Astrocyte (in vitro differentiated cells and primary cell): ENCODE measurements around the gene CRYBG2. TPM values are rescaled to one million over a fixed set of nuclear protein-coding genes. Genes with fewer than 3 reads are reported as not detected.

ENCODE experiments used
- DNase-seq: peaks from one replicate; pipeline ENCODE4 v3.0.0-alpha.2; 2010; ENCODE audit warnings: low read depth
- FAIRE-seq: peaks from 2 replicates; lab custom pipeline; 2011; peaks lifted over from hg19 to GRCh38; lab: Jason Lieb, UNC
- H2AFZ ChIP-seq: 2 replicates; pipeline ENCODE4 v1.6.0; 2012; ENCODE audit warnings: low read depth, low read length, inconsistent platforms
- H3K27ac ChIP-seq: 2 replicates; pipeline ENCODE4 v1.5.1; 2011; ENCODE audit warnings: low read depth, low read length, inconsistent platforms
- H3K27me3 ChIP-seq: 2 replicates; pipeline ENCODE4 v1.6.0; 2011; ENCODE audit warnings: low read length, inconsistent platforms; ENCODE audit not compliant: insufficient read depth
- H3K36me3 ChIP-seq: 2 replicates; pipeline ENCODE4 v1.5.1; 2011; ENCODE audit warnings: low read length, inconsistent platforms; ENCODE audit not compliant: insufficient read depth
- H3K4me1 ChIP-seq: 2 replicates; pipeline ENCODE4 v1.5.1; 2011; ENCODE audit warnings: low read length, inconsistent platforms; ENCODE audit not compliant: insufficient read depth
- H3K4me2 ChIP-seq: 2 replicates; pipeline ENCODE4 v1.6.0; 2012; ENCODE audit warnings: low read length, inconsistent platforms
- H3K4me3 ChIP-seq: 2 replicates; pipeline ENCODE4 v1.5.1; 2011; ENCODE audit warnings: low read depth, mild to moderate bottlenecking, low read length, inconsistent platforms; ENCODE audit not compliant: insufficient read depth
- H3K79me2 ChIP-seq: 2 replicates; pipeline ENCODE4 v1.6.0; 2012; ENCODE audit warnings: mild to moderate bottlenecking, low read length, inconsistent platforms; ENCODE audit not compliant: insufficient read depth
- H3K9ac ChIP-seq: 2 replicates; pipeline ENCODE4 v1.6.0; 2012; ENCODE audit warnings: mild to moderate bottlenecking, low read length, inconsistent platforms
- H3K9me3 ChIP-seq: 2 replicates; pipeline ENCODE4 v1.5.1; 2012; ENCODE audit warnings: low read depth, mild to moderate bottlenecking, low read length, inconsistent platforms; ENCODE audit not compliant: insufficient read depth
- H4K20me1 ChIP-seq: 2 replicates; pipeline ENCODE4 v1.6.0; 2012; ENCODE audit warnings: low read length, inconsistent platforms; ENCODE audit not compliant: insufficient read depth
- H3K27ac Mint-ChIP-seq: one replicate; pipeline ENCODE4 v1.8.0; 2021; ENCODE audit warnings: mild to moderate bottlenecking, mixed read lengths; ENCODE audit not compliant: unreplicated experiment
- H3K27me3 Mint-ChIP-seq: one replicate; pipeline ENCODE4 v1.8.0; 2021; ENCODE audit warnings: low read depth, mixed read lengths; ENCODE audit not compliant: unreplicated experiment
- H3K36me3 Mint-ChIP-seq: one replicate; pipeline ENCODE4 v1.8.0; 2021; ENCODE audit warnings: low read depth, mixed read lengths; ENCODE audit not compliant: unreplicated experiment
- H3K4me1 Mint-ChIP-seq: one replicate; pipeline ENCODE4 v1.8.0; 2021; ENCODE audit warnings: low read depth, mixed read lengths; ENCODE audit not compliant: unreplicated experiment
- H3K4me3 Mint-ChIP-seq: one replicate; pipeline ENCODE4 v1.8.0; 2021; ENCODE audit warnings: mild to moderate bottlenecking, moderate library complexity, mixed read lengths; ENCODE audit not compliant: unreplicated experiment
- H3K9me3 Mint-ChIP-seq: one replicate; pipeline ENCODE4 v1.8.0; 2021; ENCODE audit warnings: mild to moderate bottlenecking, mixed read lengths; ENCODE audit not compliant: unreplicated experiment
- EZH2 ChIP-seq: IDR thresholded peaks from 2 replicates; pipeline ENCODE4 v1.6.1; 2012; ENCODE audit warnings: mild to moderate bottlenecking, low read length, inconsistent platforms; ENCODE audit not compliant: insufficient read depth
- total RNA-seq: library from RNA; stranded (reverse); gene quantifications from 2 replicates; pipeline ENCODE4 v1.2.1, GENCODE V29; 2021
- TF ChIP-seq, protein P1 (sequence below): IDR thresholded peaks from 2 replicates; pipeline ENCODE4 v1.5.1; 2011; ENCODE audit warnings: low read depth, mild to moderate bottlenecking, inconsistent platforms, low read length, moderate library complexity; ENCODE audit not compliant: insufficient read depth

Gene CRYBG2
- total RNA-seq, 1 donor from 2014 or later: 5.3 TPM

DNA sequence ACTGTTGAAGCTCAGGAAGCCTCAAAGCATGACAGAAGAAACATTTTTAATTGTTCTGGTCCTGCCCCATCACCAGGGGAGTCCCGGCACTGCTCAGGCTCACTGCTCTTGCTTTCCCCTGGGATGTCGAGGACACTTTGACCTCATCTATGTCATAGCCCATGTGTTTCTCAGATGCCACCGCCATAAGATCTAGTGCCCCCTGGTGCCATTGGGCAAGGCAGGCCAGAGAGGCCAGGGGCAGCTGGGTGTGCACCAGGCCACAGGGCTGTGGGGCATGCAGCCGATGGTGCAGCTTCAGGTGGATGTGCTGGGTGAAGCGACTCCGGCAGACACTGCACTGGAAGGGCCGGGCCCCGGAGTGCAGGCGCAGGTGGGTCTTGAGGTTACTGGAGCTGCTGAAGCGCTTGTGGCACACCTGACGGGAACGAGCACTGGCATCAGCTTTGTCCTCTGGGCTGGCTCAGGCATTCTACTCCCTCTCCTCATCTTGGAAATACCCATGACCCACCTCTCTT is 7.7 kb upstream of the CRYBG2 start:
- peaks cover 29% of the 10 kb centered on the region for H3K27me3 ChIP-seq
- TF ChIP-seq, protein P1, sequence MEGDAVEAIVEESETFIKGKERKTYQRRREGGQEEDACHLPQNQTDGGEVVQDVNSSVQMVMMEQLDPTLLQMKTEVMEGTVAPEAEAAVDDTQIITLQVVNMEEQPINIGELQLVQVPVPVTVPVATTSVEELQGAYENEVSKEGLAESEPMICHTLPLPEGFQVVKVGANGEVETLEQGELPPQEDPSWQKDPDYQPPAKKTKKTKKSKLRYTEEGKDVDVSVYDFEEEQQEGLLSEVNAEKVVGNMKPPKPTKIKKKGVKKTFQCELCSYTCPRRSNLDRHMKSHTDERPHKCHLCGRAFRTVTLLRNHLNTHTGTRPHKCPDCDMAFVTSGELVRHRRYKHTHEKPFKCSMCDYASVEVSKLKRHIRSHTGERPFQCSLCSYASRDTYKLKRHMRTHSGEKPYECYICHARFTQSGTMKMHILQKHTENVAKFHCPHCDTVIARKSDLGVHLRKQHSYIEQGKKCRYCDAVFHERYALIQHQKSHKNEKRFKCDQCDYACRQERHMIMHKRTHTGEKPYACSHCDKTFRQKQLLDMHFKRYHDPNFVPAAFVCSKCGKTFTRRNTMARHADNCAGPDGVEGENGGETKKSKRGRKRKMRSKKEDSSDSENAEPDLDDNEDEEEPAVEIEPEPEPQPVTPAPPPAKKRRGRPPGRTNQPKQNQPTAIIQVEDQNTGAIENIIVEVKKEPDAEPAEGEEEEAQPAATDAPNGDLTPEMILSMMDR: no peak
- TF ChIP-seq EZH2: no peak

GRCh38 chr1:26360807-26361604 is 7.1 kb upstream of the CRYBG2 start:
- H3K36me3 Mint-ChIP-seq: no peaks in the 10 kb centered on the region
- Histone ChIP-seq H3K4me1 (peaks cover 4% of the 10 kb centered on the region), H2AFZ (no peak overlapping the region), H3K9me3 (no peaks in the 10 kb centered on the region), H3K4me2 (peak overlapping the region; percentile 81), H3K79me2 (no peaks in the 10 kb centered on the region), H3K27ac (no peak overlapping the region), H3K9ac (no peak overlapping the region), H4K20me1 (no peaks in the 10 kb centered on the region), H3K36me3 (no peaks in the 10 kb centered on the region), H3K27me3 (peaks cover 29% of the 10 kb centered on the region), H3K4me3 (peak overlapping the region; percentile 33)
- no peaks in the 10 kb centered on the region for H3K4me1 Mint-ChIP-seq
- no peak overlapping the region for H3K4me3 Mint-ChIP-seq
- H3K27ac Mint-ChIP-seq: no peak overlapping the region
- FAIRE-seq: no peak
- no peak for DNase-seq
- TF ChIP-seq, protein P1: no peak
- no peak for TF ChIP-seq EZH2
- H3K9me3 Mint-ChIP-seq: no peaks in the 10 kb centered on the region
- peaks cover 69% of the 10 kb centered on the region for H3K27me3 Mint-ChIP-seq

More for the DNA sequence above, 7.7 kb upstream of the CRYBG2 start:
- no peak overlapping the region for H3K27ac ChIP-seq
- H2AFZ ChIP-seq: no peak overlapping the region
- H3K4me3 ChIP-seq: no peak overlapping the region
- H3K4me2 ChIP-seq: no peak overlapping the region
- no peak for DNase-seq
- peaks cover 71% of the 10 kb centered on the region for H3K27me3 Mint-ChIP-seq
- H3K9me3 Mint-ChIP-seq: no peaks in the 10 kb centered on the region
- H3K79me2 ChIP-seq: no peaks in the 10 kb centered on the region
- H3K9me3 ChIP-seq: no peaks in the 10 kb centered on the region
- H3K27ac Mint-ChIP-seq: no peak overlapping the region
- no peaks in the 10 kb centered on the region for H3K4me1 Mint-ChIP-seq
- no peak overlapping the region for H3K9ac ChIP-seq
- no peak overlapping the region for H3K4me3 Mint-ChIP-seq
- no peaks in the 10 kb centered on the region for H4K20me1 ChIP-seq
- no peaks in the 10 kb centered on the region for H3K36me3 Mint-ChIP-seq
- no peaks in the 10 kb centered on the region for H3K36me3 ChIP-seq
- peaks cover 4% of the 10 kb centered on the region for H3K4me1 ChIP-seq
- no peak for FAIRE-seq
